GM18517 (cell line): ENCODE measurements around the gene NRG2.

Experiments used
- ATAC-seq: cut with Tn5 transposase; IDR thresholded peaks from one replicate; pipeline ENCODE4 v1.9.1; 2021; ENCODE audit warnings: mild to moderate bottlenecking, moderate library complexity; ENCODE audit not compliant: unreplicated experiment

Gene NRG2

GRCh38 chr5:139885172-139885856, 157.8 kb downstream of the NRG2 start:
- ATAC-seq = no peak

- no peak for ATAC-seq
Observed at GRCh38 chr5:139884734-139885133, 158.4 kb downstream of the NRG2 start.

GRCh38 chr5:139884144-139884543, 159.0 kb downstream of the NRG2 start:
- no peak for ATAC-seq

- ATAC-seq = no peak
Observed at GRCh38 chr5:139882961-139883539, 160.0 kb downstream of the NRG2 start.

GRCh38 chr5:139882316-139882715, 160.8 kb downstream of the NRG2 start:
- no peak for ATAC-seq

- ATAC-seq = no peak
Observed at GRCh38 chr5:139881143-139881733, 161.9 kb downstream of the NRG2 start.

- no peak for ATAC-seq
Observed at GRCh38 chr5:139880416-139881142, 162.5 kb downstream of the NRG2 start.

GRCh38 chr5:139878093-139878492, 165.0 kb downstream of the NRG2 start:
- no peak for ATAC-seq

GRCh38 chr5:139877129-139877597, 165.9 kb downstream of the NRG2 start:
- no peak for ATAC-seq

- no peak for ATAC-seq
Observed at GRCh38 chr5:139875957-139876356, 167.1 kb downstream of the NRG2 start.

GRCh38 chr5:139872851-139873794, 170.0 kb downstream of the NRG2 start:
- ATAC-seq = no peak

GRCh38 chr5:139872052-139872766, 170.9 kb downstream of the NRG2 start:
- ATAC-seq = no peak

- ATAC-seq = no peak
Observed at GRCh38 chr5:139871614-139872013, 171.5 kb downstream of the NRG2 start.

GRCh38 chr5:139870677-139871076, 172.4 kb downstream of the NRG2 start:
- ATAC-seq = no peak

GRCh38 chr5:139869042-139869790, 173.9 kb downstream of the NRG2 start:
- ATAC-seq = no peak

GRCh38 chr5:139867581-139867980, 175.5 kb downstream of the NRG2 start:
- no peak for ATAC-seq

- no peak for ATAC-seq
Observed at GRCh38 chr5:139867109-139867508, 176.0 kb downstream of the NRG2 start.

GRCh38 chr5:139864716-139865483, 178.2 kb downstream of the NRG2 start:
- ATAC-seq = no peak
